Choroid plexus epithelial cell (primary cell): ENCODE measurements around the gene RC3H2.

ENCODE experiments used
- DNase-seq: peaks from one replicate; pipeline ENCODE4 v3.0.0-alpha.2; 2010; ENCODE audit warnings: low read depth
- H3K4me3 ChIP-seq: 2 replicates; pipeline ENCODE4 v1.5.1; 2011; ENCODE audit warnings: low read depth, mild to moderate bottlenecking, control low read depth, low read length, moderate library complexity
- TF ChIP-seq, protein P1 (sequence below): conservative IDR thresholded peaks from 2 replicates; pipeline ENCODE4 v1.5.1; 2011; ENCODE audit warnings: low read depth, mild to moderate bottlenecking, control low read depth, inconsistent platforms, low read length, moderate library complexity

The RC3H2 gene

DNA sequence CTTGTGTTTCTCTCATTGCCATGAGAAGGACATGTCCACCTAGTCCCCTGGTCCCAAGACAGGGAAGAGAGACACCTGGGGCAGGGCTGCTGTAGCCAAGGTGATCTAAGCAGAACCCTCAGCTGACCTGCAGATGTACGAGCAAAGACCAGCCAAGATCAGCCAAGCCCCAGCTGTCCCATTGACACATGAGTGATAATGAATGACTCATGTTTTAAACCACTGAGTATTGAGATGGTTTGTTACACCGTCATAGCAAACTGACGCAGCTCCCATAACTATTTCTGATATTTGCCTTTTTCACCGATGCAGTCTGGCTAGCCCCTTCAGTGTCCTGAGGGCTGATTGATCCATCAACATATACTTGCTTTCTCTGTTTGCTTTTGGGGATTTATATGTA lies 98.5 kb downstream of the RC3H2 start:
- no peak overlapping the region for H3K4me3 ChIP-seq
- TF ChIP-seq, protein P1, sequence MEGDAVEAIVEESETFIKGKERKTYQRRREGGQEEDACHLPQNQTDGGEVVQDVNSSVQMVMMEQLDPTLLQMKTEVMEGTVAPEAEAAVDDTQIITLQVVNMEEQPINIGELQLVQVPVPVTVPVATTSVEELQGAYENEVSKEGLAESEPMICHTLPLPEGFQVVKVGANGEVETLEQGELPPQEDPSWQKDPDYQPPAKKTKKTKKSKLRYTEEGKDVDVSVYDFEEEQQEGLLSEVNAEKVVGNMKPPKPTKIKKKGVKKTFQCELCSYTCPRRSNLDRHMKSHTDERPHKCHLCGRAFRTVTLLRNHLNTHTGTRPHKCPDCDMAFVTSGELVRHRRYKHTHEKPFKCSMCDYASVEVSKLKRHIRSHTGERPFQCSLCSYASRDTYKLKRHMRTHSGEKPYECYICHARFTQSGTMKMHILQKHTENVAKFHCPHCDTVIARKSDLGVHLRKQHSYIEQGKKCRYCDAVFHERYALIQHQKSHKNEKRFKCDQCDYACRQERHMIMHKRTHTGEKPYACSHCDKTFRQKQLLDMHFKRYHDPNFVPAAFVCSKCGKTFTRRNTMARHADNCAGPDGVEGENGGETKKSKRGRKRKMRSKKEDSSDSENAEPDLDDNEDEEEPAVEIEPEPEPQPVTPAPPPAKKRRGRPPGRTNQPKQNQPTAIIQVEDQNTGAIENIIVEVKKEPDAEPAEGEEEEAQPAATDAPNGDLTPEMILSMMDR, result no peak
- no peak for DNase-seq

DNA sequence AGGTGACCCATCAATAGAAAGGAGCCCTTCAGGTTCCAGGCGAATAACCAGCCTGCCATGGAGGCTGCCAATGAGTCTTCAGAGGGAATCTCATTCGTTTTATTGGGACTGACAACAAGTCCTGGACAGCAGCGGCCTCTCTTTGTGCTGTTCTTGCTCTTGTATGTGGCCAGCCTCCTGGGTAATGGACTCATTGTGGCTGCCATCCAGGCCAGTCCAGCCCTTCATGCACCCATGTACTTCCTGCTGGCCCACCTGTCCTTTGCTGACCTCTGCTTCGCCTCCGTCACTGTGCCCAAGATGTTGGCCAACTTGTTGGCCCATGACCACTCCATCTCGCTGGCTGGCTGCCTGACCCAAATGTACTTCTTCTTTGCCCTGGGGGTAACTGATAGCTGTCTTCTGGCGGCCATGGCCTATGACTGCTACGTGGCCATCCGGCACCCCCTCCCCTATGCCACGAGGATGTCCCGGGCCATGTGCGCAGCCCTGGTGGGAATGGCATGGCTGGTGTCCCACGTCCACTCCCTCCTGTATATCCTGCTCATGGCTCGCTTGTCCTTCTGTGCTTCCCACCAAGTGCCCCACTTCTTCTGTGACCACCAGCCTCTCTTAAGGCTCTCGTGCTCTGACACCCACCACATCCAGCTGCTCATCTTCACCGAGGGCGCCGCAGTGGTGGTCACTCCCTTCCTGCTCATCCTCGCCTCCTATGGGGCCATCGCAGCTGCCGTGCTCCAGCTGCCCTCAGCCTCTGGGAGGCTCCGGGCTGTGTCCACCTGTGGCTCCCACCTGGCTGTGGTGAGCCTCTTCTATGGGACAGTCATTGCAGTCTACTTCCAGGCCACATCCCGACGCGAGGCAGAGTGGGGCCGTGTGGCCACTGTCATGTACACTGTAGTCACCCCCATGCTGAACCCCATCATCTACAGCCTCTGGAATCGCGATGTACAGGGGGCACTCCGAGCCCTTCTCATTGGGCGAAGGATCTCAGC lies 104.8 kb downstream of the RC3H2 start, which contains the start of gene OR1K1:
TSS of gene OR1K1 (plus strand) at position 58 of the 995 bp plus-strand sequence. CDS start at position 58, 0 bp downstream.
- no peak for DNase-seq
- H3K4me3 ChIP-seq, result no peak within 1 kb of the TSS
- TF ChIP-seq, protein P1, result no peak

DNA sequence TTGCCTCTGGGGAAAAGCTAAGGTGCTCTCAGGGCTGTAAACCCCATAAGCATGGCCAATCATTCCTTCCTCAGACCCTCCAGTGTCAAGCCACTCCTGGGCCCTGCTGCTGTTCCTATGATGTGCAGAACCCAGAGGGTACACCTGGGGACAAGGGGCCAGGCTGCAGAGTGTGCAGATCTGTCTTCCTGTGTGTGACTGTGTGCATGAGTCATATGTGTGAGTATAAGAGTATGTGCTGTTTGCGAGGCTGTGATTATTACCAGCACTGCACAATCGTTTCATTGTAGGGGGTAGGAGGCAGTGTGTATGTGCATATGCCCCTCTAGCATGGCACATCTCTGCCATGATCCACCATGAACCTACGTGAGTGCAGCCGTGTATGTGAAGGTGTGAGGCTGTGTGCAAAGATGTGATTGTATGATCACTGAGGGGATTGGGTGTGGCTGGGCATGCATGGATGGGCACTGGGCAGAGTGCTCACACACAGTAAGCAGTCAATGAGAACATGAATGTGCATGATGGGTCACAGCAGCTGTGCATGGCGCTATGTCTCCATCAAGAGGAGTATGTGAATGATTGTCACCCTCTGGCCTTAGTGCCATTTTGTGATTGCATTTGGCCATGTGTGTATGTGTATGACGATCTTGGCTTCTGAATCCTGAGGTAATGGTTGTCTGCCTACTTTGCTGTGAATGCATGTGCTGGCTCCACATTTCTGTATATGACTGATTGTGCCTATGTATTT lies 107.7 kb downstream of the RC3H2 start:
- no peak for DNase-seq
- TF ChIP-seq, protein P1, result no peak
- no peak overlapping the region for H3K4me3 ChIP-seq
